ENCODE measurements around the gene ADAMTS15. TPM values are rescaled to one million over a fixed set of nuclear protein-coding genes. Genes with fewer than 3 reads are reported as not detected.

Gene ADAMTS15
- total RNA-seq, 1 donor from 2014 or later: 0.15 TPM

DNA sequence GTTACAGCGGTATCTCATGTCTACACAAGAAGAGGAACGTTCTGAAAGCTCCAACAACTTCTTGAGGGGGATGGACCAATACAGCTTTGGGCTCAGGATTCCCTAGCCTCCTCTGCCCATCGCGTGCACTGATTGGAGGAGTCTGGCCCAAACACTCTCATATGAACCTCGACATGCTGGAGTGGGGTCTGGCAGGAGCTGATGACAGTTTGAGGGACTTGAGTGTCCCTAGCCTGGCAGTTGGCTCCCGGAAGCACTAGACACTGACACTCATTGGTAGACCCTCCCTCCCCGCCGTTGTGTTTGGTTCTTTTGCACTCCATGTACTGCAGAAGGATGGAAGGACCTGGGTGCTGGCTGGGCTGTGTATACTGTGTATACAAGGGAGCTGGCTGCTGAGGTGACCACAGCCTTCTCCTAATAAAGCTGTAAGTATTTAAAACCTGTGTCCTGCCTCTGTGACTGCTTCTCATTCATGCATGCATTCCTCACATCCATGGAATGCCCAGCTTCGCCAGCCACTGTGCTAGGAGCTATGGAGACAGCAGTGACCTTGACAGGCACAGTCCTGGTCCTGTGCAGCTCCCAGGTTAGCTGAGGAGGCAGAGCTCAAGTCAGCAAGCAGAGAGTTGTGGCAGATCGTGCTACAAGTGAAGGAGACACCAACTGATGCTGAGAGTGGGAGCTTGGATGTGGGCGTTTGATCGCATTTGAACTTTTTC, 27.9 kb downstream of the ADAMTS15 start:
- ATAC-seq: no peak
- DNase-seq (ENCODE audit: low spot score): no peak

- DNase-seq (ENCODE audit: low spot score) (no peak), ATAC-seq (no peak)
Observed at GRCh38 chr11:130476922-130477491, 28.6 kb downstream of the ADAMTS15 start.

DNA sequence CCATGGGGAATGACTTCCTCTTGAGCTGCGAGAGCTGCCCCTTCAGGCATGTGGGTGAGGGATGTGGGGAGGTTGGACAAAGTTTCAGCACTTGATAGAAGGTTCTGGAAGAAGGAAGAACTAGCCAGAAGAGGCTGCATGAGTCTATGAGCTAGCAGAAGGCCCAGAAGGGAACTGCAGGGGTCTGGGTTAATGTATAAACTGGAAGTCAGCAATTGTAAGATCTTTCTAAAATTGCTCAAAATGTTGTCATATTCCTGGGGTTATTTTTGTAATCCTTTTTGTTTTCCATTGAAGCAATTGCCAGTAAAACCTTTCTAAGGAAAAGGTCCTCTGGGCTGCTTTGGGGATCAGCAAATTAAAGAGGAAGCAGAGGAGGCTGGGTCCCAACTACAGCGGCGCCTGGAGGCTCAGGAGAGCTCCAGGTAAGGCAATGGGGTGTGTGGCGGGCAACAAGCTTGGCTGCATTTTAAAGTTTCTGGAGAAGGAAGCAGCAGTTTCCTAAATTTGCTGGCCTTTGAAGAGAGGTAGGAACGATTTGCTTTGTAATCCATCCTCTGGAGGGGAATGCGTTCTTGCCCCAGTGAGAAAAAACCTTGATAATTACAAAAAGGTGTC, 29.2 kb downstream of the ADAMTS15 start:
- ATAC-seq (no peak), DNase-seq (ENCODE audit: low spot score) (no peak)

GRCh38 chr11:130478204-130478701, 29.8 kb downstream of the ADAMTS15 start:
- DNase-seq (ENCODE audit: low spot score) (no peak), ATAC-seq (peak; percentile 42)

DNA sequence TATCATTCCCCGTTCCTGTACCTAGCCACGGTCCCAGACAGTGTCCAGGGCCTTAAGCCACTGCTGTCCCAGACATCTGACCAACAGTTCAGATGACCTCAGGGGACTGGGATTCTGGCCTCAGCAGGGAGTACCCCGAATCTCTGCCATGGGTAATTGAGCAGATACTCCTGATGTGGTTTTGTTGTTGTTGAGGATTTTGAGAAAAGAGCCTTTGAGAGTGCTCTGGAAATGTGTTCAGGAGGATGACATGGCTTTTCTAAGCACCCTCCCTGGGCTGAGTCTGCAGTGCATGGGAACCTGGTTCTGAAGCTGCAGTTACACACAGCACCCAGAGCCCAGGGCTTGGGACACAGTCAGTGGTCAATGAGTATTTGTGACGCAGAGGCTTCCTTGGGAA, 30.4 kb downstream of the ADAMTS15 start:
- ATAC-seq: no peak
- no peak for DNase-seq (ENCODE audit: low spot score)

- DNase-seq (ENCODE audit: low spot score): no peak
- no peak for ATAC-seq
Observed at GRCh38 chr11:130480186-130480585, 31.7 kb downstream of the ADAMTS15 start.

DNA sequence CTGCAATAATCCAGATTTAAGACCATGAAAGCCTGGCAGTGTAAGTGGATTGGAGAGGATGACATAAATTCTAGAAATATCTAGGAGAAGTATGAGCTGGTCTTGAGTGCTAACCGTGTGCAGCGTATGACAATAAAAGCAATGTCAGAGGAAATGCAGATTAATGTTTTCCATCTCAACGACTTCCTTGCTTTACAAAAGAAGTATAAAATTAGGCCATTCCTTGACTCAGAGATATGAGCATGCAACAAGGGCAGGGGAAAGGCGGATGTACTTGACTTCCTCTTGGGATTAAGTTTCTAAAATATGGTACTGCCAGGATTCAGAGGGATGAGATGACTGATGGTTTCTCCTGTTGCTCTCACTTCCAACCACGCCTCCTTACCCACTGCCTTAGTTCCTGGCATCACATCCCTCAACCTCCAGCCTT, 32.3 kb downstream of the ADAMTS15 start:
- ATAC-seq (no peak), DNase-seq (ENCODE audit: low spot score) (no peak)

DNA sequence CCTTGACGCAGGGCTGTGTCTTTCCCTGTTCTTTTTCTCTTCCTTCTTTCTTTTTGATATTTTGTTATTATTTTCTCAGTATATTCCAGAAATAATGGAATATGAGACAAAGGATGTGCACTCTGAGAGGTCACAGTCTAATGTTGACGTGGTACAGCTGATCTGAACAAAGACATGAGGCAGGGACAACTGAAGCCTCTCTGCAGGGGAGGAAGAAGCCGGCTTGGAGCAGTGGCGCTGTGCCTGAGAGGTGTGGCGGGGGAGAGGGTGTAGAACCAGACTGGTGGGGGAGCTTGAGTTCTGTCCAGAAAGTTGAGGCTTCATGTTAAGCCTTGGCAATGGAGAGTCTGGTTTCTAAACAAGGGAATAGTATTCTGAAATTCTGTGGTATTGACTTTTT, 34.7 kb downstream of the ADAMTS15 start:
- DNase-seq (ENCODE audit: low spot score): no peak
- ATAC-seq: no peak

- DNase-seq (ENCODE audit: low spot score) (no peak), ATAC-seq (no peak)
Observed at GRCh38 chr11:130485983-130486382, 37.5 kb downstream of the ADAMTS15 start.

DNA sequence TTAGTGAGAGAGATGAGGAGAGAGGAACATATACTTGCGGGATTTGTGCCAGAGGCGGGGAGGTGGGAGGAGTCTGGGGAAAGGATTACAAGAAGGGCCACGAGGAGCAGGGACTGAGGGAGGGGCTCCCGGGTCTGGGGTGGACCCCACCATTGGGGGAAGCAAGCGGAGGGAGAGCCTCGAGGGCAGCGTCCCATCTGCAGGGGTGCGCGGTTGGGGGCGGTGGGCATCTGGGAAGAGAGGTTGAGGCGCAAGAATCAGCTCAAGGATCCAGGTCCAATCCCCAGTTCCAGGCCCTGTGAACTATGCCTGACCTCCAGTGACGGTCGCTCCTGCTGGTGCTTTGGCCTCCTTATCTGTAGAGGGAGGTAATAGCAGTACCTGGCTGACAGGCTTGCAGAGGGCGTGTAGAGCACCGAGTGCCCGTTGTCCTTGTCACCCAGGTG, 38.0 kb downstream of the ADAMTS15 start:
- DNase-seq (ENCODE audit: low spot score): no peak
- ATAC-seq: no peak

- no peak for ATAC-seq
- DNase-seq (ENCODE audit: low spot score): no peak
Observed at GRCh38 chr11:130486987-130487923, 38.8 kb downstream of the ADAMTS15 start.

DNA sequence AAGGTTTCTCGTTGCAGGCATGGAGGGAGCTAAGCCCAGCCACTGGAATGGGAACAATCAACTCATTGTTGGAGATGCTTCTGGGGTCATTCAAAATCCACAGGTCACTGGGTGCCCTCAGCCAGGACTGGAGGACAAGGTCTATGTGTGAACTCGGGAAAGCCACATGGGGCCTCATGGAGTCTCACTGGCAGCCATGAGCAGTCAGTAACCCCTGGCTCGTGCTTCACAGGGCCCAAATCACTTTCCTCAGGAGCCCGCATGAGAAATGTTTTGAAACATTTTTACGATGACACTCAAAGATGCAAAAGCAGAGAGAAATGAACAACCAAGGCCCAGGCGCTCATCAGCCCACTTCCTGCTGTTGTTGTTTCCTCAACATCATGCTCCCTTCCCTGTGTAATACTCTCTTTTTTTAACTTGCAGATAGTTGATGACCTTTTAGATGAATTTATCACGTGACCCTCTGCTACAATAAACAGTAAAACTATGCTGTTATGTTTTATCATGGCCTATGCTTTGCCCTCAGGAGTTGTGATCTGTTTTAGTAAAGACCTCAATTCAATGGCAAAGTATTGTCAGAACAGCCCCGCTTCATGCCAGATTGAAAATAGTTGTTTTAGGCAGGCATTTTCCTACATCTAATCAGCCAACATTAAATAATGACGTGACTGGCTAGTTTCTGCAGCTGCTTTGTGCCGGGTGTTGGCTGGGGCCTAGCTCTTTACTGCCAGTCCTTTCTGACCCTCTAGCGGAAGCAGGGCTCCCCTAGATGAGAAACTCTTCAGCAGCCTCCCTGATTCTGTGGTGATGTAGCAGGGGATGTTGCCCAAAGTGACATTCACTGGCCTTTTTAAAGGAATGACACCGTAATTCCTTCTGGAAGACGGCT, 39.7 kb downstream of the ADAMTS15 start:
- ATAC-seq (no peak), DNase-seq (ENCODE audit: low spot score) (no peak)

DNA sequence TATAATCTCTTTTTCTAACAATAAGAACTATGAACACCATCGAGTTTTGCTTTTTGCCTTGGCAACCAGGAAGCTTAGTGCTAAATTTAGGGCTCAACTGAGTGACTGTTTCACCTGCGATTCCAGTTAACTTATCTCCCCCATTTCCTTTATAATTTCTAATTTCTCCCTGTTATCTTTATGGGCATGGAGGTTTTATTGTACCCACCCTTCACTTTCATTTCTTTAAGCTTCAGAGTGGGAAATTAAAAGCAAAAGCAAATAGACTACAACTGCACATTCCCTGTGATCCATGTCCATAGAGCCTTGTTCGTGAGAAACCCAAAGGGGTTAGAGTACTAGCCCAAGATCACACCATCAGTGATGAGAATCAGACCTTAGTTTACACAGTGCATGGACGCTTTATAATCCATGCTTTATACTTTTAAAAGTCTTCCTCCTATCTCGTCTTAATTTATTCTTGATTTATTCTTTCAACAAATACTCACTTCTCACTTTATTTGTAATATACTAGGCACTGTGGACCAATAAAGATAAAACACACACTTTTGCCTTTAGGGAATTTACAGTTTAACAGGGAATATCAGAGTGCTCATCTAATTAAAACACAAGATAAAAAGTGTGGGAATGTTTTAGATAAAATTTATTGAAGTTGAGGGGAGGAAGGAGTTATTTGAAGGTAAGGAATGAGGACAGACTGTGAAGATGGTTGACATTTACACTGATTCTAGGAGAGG, 40.6 kb downstream of the ADAMTS15 start:
- no peak for DNase-seq (ENCODE audit: low spot score)
- ATAC-seq: no peak

- ATAC-seq (no peak), DNase-seq (ENCODE audit: low spot score) (no peak)
Observed at GRCh38 chr11:130489716-130490115, 41.3 kb downstream of the ADAMTS15 start.

DNA sequence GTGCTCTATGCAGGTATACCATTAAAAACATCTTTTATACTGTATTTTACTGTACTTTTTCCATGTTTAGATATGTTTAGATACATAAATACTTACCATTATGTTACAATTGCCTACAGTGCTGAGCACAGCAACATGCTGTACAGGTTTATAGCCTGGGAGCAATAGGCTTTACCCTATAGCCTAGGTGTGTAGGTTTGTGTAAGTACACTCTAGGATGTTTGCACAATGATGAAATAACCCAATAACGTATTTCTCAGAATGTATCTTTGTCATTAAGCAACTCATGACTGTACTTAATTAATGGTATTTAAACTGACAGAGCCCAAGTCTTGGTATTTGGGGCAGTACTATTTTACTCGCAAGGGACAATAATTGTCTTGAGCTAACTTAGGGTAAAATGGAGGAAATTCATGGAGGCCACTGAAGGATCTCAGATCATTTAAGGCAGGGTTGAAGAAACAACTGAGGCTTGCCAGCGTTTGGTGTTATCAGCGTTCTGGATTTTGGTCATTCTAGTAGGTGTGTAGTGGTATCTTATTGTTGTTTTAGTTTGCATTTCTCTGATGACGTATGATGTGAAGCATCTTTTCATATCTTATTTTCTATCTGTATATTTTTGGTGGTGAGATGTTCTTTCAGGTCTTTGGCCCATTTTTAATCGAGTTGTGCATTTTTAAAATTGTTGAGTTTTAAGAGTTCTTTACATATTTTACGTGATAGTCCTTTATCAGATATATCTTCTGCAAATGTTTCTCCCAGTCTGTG, 42.4 kb downstream of the ADAMTS15 start:
- DNase-seq (ENCODE audit: low spot score): no peak
- no peak for ATAC-seq

- DNase-seq (ENCODE audit: low spot score) (no peak), ATAC-seq (no peak)
Observed at GRCh38 chr11:130498181-130498580, 49.7 kb downstream of the ADAMTS15 start.

- ATAC-seq (no peak), DNase-seq (ENCODE audit: low spot score) (no peak)
Observed at GRCh38 chr11:130499828-130500227, 51.4 kb downstream of the ADAMTS15 start.

GRCh38 chr11:130504317-130504716, 55.9 kb downstream of the ADAMTS15 start:
- no peak for DNase-seq (ENCODE audit: low spot score)
- ATAC-seq: no peak

GRCh38 chr11:130508913-130509312, 60.5 kb downstream of the ADAMTS15 start:
- ATAC-seq: no peak

More at GRCh38 chr11:130508913-130509312, 60.5 kb downstream of the ADAMTS15 start:
- DNase-seq (ENCODE audit: low spot score): no peak
